Left lobe of liver (tissue), 2 donors: ENCODE measurements around the gene RUSC2. TPM values are rescaled to one million over a fixed set of nuclear protein-coding genes. Genes with fewer than 3 reads are reported as not detected.
"Not testable (repeated sequence)": the region's sequence is repeated elsewhere in the genome, so short reads cannot be mapped to it uniquely, and the experiment has no call there.

Experiments used
- ATAC-seq: fragments of 200-7000 bp; cut with Tn5 transposase; one replicate; pipeline ENCODE4 v1.9.1; 2020; ENCODE audit warnings: mild to moderate bottlenecking, moderate library complexity
- DNase-seq: peaks from one replicate; pipeline ENCODE4 v3.0.0-alpha.2; 2020; ENCODE audit warnings: low spot score
- total RNA-seq: library from RNA; stranded (reverse); gene quantifications from one replicate; pipeline ENCODE4 v1.2.1, GENCODE V29; 2021
- donor health status: DM: no; HTN: no; CAD: no; lungs with moderate emphysema.
- donor health status: DM: no; HTN: yes; CAD: no.

Gene RUSC2
- total RNA-seq, 1 donor from 2014 or later, result 9.1 TPM

- ATAC-seq, DNase-seq: not testable (repeated sequence)
Measured at GRCh38 chr9:35493119-35493518, 3.2 kb downstream of the RUSC2 start.

GRCh38 chr9:35495984-35496383 is 6.1 kb downstream of the RUSC2 start:
- DNase-seq (no peak), ATAC-seq (no peak)

- ATAC-seq, DNase-seq: not testable (repeated sequence)
Measured at GRCh38 chr9:35498245-35498644, 8.3 kb downstream of the RUSC2 start.

GRCh38 chr9:35499029-35499700 is 9.3 kb downstream of the RUSC2 start:
- DNase-seq, result no peak
- peak; percentile 90 for ATAC-seq

GRCh38 chr9:35499701-35500030 is 9.8 kb downstream of the RUSC2 start:
- DNase-seq (no peak), ATAC-seq (peak; percentile 75)

GRCh38 chr9:35500130-35500748 is 10.3 kb downstream of the RUSC2 start:
- DNase-seq, result no peak
- ATAC-seq, result no peak

GRCh38 chr9:35501946-35502345 is 12.0 kb downstream of the RUSC2 start:
- ATAC-seq (no peak), DNase-seq (no peak)

- DNase-seq, result no peak
- ATAC-seq, result no peak
Measured at GRCh38 chr9:35506359-35506758, 16.4 kb downstream of the RUSC2 start.

- DNase-seq (no peak), ATAC-seq (no peak)
Measured at GRCh38 chr9:35508069-35508468, 18.2 kb downstream of the RUSC2 start.

GRCh38 chr9:35510383-35510753 is 20.5 kb downstream of the RUSC2 start:
- no peak for DNase-seq
- ATAC-seq, result no peak

GRCh38 chr9:35510754-35511428 is 21.0 kb downstream of the RUSC2 start:
- peak; percentile 69 for DNase-seq
- ATAC-seq, result peak; percentile 96

GRCh38 chr9:35511453-35511852 is 21.5 kb downstream of the RUSC2 start:
- no peak for DNase-seq
- ATAC-seq, result peak; percentile 35

- no peak for DNase-seq
- ATAC-seq, result no peak
Measured at GRCh38 chr9:35515766-35516165, 25.9 kb downstream of the RUSC2 start.

GRCh38 chr9:35516479-35516878 is 26.6 kb downstream of the RUSC2 start:
- no peak for DNase-seq
- ATAC-seq, result no peak

GRCh38 chr9:35517131-35517530 is 27.2 kb downstream of the RUSC2 start:
- DNase-seq (no peak), ATAC-seq (no peak)

- DNase-seq, result peak; percentile 55
- peak; percentile 84 for ATAC-seq
Measured at GRCh38 chr9:35517552-35518224, 27.8 kb downstream of the RUSC2 start.

- DNase-seq, result no peak
- peak; percentile 78 for ATAC-seq
Measured at GRCh38 chr9:35518225-35518821, 28.4 kb downstream of the RUSC2 start.

GRCh38 chr9:35518981-35519679 is 29.2 kb downstream of the RUSC2 start:
- ATAC-seq (peak; percentile 28), DNase-seq (no peak)

GRCh38 chr9:35519692-35520363 is 29.9 kb downstream of the RUSC2 start:
- ATAC-seq (no peak), DNase-seq (no peak)

- ATAC-seq (no peak), DNase-seq (no peak)
Measured at GRCh38 chr9:35520364-35520710, 30.4 kb downstream of the RUSC2 start.
